ENCODE data around the gene CCNY. TPM values are rescaled to one million over a fixed set of nuclear protein-coding genes. Genes with fewer than 3 reads are reported as not detected.

The CCNY gene
- total and polyA plus RNA-seq, 2 of the 13 experiments (the other 11 are each of a cell fraction or from before 2014, with no cell fraction given) = 48.2 to 54.7 TPM

DNA sequence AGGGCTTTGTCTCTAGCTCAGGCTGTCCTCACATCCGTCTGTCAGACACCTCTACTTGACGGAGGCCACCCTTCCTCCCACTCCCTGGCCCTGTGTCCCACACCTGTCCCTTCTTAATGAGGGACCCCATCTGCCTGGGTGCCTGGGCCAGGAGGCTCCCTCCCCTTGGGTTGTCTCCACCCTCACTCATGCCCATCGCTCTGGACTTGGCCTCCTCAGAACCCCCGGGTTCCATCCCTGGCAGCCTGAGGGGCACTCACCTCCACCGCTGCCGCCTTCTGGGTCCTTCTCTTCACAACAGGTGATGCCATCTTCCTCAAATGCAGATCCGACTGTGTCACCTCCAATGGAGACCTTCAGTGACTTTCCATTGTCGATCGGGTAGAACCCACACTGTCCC lies 248.6 kb downstream of the CCNY start (continued):
- TF ChIP-seq, protein P1, sequence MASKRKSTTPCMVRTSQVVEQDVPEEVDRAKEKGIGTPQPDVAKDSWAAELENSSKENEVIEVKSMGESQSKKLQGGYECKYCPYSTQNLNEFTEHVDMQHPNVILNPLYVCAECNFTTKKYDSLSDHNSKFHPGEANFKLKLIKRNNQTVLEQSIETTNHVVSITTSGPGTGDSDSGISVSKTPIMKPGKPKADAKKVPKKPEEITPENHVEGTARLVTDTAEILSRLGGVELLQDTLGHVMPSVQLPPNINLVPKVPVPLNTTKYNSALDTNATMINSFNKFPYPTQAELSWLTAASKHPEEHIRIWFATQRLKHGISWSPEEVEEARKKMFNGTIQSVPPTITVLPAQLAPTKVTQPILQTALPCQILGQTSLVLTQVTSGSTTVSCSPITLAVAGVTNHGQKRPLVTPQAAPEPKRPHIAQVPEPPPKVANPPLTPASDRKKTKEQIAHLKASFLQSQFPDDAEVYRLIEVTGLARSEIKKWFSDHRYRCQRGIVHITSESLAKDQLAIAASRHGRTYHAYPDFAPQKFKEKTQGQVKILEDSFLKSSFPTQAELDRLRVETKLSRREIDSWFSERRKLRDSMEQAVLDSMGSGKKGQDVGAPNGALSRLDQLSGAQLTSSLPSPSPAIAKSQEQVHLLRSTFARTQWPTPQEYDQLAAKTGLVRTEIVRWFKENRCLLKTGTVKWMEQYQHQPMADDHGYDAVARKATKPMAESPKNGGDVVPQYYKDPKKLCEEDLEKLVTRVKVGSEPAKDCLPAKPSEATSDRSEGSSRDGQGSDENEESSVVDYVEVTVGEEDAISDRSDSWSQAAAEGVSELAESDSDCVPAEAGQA (IDR thresholded peaks at IDR 0.05; ENCODE audit: low read depth) = no peak
- TF ChIP-seq, protein P1 (CRISPR knock-in tag; IDR thresholded peaks at IDR 0.05; ENCODE audit: borderline replicate concordance) = no peak
- TF ChIP-seq ZNF766 (CRISPR knock-in tag; IDR thresholded peaks at IDR 0.05; ENCODE audit: borderline replicate concordance) (no peak), MYC (CRISPR knock-in tag; IDR thresholded peaks at IDR 0.05; ENCODE audit: borderline replicate concordance) (no peak)

DNA sequence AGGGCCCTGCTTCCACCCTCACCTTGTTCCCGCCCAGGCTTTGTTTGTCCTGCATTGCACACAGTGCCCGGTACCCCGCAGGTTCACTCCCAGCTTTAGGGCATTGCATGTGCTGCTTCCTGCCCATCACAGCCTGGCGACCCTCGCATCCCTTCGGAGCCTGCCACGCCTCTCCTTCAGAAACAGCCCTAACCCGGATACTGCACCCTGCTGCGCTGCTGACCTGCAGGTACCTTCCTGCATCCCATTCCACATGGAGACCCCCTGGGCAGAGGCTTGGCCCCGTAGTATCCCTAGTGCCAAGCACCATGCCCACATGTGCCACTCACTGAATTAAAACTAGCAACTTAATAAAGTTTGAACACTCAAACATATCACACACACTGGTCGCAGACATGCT lies 249.0 kb downstream of the CCNY start:
- Histone ChIP-seq H2AFZ (ENCODE audit: low read length) (no peak overlapping the region), H4K20me1 (ENCODE audit: insufficient read depth, low read length) (no peaks in the 10 kb centered on the region), H3K9ac (ENCODE audit: insufficient read depth, low read depth, low read length) (no peak overlapping the region), H3K27ac (ENCODE audit: extremely low read length, insufficient read depth, low read length) (no peak overlapping the region), H3K4me2 (ENCODE audit: low read depth, low read length) (no peak overlapping the region), H3K27me3 (ENCODE audit: control insufficient read depth in 1 of 2, insufficient read depth in 2 of 2, low read length in 2 of 2) (peaks cover 0 to 16% of the 10 kb centered on the region in 2 experiments; a peak in 2 of 5 replicates), H3K4me1 (ENCODE audit: insufficient read depth, low read length) (peaks cover 11% of the 10 kb centered on the region), H3K79me2 (ENCODE audit: insufficient read depth, low read length) (no peaks in the 10 kb centered on the region), H3K4me3 (replicated peaks in 1 of 3; ENCODE audit: insufficient read depth in 1 of 3, low read depth in 2 of 3, low read length in 3 of 3) (no peak overlapping the region), H3K36me3 (replicated peaks in 1 of 2; ENCODE audit: control insufficient read depth in 1 of 2, insufficient read depth in 2 of 2, low read length in 2 of 2) (no peaks in the 10 kb centered on the region), H3K9me3 (ENCODE audit: low read length) (no peaks in the 10 kb centered on the region)
- in situ Hi-C loops (cut with HindIII; ENCODE audit: extremely low pct_ligation_motif_present, low pct_unique_long_range_greater_than_20kb) = no loop called here
- WGBS (ENCODE audit: low lambda C conversion rate) = 74% methylated on average over 11 of the region's 11 CpGs
- FAIRE-seq = no peak
- ATAC-seq = no peak
- intact Hi-C loops (cut with micrococcal nuclease; ENCODE audit: unreplicated experiment) = no loop called here
- ChIA-PET POLR2A (no interaction called here), CTCF (ENCODE audit: low intra/inter-chr PET ratio, low total read pairs) (no interaction called here)
- DNase-seq (ENCODE audit: low spot score) = no peak
- BruUV-seq (replicated peaks) = no TSS peak
- TF ChIP-seq HOMEZ (CRISPR knock-in tag; IDR thresholded peaks at IDR 0.05; ENCODE audit: low read depth) = no peak
- TF ChIP-seq ZSCAN31 (CRISPR knock-in tag; IDR thresholded peaks at IDR 0.05; ENCODE audit: low read depth) = no peak
- no peak for TF ChIP-seq SIN3A (IDR thresholded peaks at IDR 0.05; ENCODE audit: borderline replicate concordance, low read depth, low read length)
- TF ChIP-seq, protein P1 (IDR thresholded peaks at IDR 0.05; ENCODE audit: low read depth) = no peak
- TF ChIP-seq, protein P1 (CRISPR knock-in tag; IDR thresholded peaks at IDR 0.05; ENCODE audit: borderline replicate concordance) = no peak
- TF ChIP-seq FOXK2 (IDR thresholded peaks at IDR 0.05) = no peak
- no peak for TF ChIP-seq ZNF225 (CRISPR knock-in tag; IDR thresholded peaks at IDR 0.05)
- TF ChIP-seq HDAC2 (CRISPR knock-in tag; IDR thresholded peaks at IDR 0.05) = no peak

All from HepG2 (cell line).